OCI-M2 (cell line): ENCODE data around the gene CLN5.
"Not testable (repeated sequence)": the region's sequence is repeated elsewhere in the genome, so short reads cannot be mapped to it uniquely, and the experiment has no call there.

Experiments
- DNase-seq: peaks from one replicate; lab custom pipeline; 2025; ENCODE audit not compliant: unreplicated experiment; lab: John Stamatoyannopoulos, UW

CLN5 gene

DNA sequence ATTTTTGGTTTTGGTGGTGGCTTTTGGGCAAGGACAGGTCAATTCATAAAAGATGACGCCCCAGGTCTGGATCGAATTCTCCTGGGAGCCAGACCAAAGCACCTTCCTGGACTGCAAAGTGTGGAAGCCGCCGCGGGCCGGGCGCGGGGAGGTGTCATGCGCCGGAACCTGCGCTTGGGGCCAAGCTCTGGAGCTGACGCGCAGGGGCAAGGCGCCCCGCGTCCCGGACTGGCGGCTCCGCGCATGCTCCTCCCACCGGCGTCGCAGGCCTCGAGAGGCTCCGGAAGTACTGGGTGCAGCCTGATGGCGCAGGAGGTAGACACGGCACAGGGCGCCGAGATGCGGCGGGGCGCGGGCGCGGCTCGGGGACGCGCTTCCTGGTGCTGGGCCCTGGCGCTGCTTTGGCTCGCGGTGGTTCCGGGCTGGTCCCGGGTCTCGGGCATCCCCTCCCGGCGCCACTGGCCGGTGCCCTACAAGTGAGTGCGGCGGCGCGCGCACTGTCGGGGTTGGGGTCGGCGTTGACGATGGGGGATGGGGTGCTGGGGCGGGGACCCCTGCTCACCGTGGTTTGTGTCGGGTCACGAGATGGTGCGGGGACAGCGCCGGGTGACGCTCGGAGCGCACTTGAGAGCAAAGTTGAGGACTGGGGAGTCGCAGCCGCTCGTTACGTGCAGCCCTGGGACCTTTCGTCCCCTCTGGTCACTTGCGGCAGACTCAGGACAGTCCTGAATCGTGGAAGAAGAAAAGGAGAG, at the start of gene CLN5:
TSS of gene CLN5 (plus strand) at position 286 of the 752 bp plus-strand sequence. CDS start at position 304, 18 bp downstream.
- DNase-seq = no peak

DNA sequence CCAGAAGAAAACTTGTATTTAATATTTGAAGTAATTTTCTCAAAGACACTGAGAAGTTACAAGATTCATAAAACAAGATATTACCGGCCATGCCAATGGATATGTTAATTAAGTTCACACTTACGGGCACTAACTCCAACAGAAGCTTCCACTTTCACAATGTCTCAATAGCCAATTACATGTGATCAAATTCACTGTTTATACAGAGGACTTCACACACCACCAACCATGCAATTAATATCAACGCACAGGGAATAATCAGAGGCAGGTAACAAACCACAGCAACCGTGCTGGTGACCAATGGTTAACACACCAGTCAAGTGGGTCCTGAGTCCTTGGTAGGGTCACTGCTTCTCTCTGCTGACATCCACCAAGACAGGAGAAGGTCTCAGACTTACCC, 49.5 kb upstream of the CLN5 start:
- no peak for DNase-seq

DNA sequence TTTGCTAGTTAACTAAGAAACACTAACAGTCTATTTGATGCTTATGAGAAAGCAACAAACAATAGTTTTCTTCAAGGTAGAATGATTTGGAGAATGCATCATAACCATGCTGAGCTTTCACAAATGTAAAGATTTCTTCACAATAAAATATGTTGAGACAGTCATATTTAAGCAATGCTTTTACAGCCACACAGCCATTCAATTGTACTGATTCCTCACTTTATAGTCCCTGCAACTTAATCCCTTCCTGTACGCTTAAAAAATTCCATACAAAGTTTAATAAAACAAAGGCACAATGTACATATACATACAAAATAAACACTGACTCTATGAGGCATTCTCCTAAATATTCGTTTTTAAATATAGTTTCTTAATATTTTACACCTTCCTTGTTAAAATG, 48.2 kb upstream of the CLN5 start:
- no peak for DNase-seq

DNA sequence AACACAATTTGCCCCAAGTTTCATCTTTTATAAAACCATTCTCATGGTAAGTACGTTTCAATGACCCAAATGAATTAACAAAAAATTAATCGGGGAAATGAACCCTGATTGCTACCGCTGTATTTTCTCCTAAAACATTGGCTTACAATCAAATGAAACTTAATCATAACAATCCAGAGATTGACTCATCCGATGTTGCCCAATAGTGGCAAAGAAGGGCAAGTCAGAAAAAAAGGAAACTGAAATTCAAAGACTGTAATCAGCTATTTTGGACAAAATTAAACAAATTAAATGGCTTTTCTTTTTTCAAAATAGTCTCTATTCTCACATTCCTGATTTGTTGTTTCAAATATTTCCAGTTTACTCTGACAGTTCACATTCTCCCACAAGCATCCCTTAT, 47.4 kb upstream of the CLN5 start:
- DNase-seq = no peak

DNA sequence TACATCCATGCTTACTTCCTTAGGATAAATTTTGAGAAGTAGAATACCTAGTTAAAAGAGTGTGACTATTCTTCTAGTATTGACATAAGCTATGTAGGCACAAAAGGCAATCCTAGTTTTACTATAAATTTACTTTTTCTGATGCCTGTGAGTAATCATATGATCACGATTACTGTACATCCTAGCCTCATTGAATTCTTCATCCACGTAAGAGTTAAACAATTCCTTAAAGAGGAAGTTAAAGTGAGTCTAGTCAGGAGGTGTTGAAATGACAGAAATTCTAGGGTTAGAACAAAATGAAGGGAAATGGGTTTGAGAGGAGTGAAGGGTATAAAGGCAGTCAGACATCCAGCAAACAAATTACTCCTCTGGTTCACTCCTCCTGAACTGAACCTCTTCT, 43.7 kb upstream of the CLN5 start, which contains the start of gene ACOD1:
TSS of gene ACOD1 (plus strand) at position 363 of the 400 bp plus-strand sequence. CDS start 48 bp downstream, outside the sequence.
- DNase-seq = no peak

DNA sequence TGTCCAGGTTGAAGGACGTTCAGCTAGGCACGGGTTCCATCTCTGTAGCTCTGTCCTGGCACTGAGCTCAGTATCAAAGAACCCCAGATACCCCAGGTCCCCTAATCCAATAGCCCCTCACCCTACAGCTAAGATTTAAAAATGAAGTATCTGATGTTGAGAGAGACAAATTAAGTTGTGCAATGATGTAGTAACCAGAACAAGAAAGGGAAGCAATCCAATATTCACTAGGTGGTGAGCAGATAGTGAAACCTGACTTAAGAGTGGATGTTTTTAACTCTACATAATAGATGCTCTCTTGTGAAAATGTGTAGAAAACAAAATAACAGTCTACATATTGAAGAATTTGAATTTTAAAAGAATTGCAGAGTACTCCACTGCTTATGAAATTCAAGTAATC, 41.8 kb upstream of the CLN5 start:
- DNase-seq = no peak

DNA sequence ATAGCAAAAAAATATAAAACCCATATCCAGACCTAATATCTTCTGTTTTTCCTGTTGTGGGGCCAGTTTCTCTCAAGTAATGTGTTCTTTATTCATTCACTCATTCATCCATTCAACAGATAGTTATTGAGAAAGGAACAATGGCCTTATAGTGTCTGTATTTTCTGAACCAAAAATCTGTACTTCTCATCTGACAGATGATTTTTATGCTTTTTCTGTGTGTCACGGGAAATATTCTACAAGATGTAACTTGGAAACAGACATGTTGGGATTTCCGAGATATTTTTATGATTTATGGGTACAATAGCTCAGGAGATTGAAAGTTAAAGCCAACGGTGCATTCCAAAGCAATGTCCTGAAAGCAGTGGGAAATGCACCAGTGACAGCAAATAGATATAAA, 37.9 kb upstream of the CLN5 start:
- DNase-seq = no peak

DNA sequence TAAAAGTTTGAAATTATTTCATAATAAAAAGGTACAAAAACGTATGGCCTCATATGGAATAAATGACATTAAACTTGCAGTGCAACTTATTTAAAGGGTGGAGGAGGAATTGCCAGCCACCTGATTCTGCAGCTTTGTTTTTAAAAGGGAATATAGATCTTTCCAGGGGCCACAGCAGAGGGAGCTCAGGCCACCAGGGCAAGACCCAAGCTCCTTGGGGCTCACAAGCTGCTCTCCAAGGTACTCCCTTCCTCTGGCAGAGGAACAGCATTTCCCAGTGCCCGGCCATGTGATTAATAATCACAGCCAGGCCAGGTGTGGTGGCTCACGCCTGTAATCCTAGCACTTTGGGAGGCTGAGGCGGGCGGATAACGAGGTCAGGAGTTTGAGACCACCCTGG, 37.3 kb upstream of the CLN5 start:
- DNase-seq = no peak

DNA sequence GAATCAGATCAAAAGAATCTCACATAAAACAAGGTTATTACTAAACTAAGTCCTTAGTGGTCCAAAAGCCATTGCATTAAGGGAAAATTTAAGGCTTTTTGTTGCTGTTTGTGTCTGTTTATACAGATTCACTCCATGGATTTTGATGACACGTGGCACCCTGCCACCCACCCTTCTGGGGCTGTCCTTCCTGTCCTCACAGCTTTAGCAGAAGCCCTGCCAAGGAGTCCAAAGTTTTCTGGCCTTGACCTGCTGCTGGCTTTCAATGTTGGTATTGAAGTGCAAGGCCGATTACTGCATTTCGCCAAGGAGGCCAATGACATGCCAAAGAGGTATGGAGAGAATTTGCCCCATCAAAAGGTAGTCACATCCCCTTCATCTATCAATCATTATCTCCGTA, 36.7 kb upstream of the CLN5 start:
- no peak for DNase-seq

DNA sequence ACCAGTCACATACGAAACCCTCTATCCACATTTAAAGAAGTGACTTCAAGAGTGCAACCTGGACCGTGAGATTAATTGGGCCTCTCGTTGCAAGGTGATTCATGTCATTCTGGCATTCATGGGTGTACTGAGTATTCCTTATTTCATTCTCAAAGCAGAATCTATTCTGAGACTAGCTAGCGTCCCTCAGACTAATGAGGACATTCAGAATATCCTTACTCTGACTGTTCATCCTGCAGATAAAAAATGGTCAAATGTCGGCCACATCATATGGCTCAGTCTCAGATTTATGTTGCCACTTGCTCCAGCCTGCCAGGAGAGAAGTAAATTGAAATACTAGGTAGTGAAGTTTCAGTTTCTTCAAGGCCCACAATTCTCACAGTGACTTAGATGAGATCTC, 36.2 kb upstream of the CLN5 start:
- DNase-seq = no peak

DNA sequence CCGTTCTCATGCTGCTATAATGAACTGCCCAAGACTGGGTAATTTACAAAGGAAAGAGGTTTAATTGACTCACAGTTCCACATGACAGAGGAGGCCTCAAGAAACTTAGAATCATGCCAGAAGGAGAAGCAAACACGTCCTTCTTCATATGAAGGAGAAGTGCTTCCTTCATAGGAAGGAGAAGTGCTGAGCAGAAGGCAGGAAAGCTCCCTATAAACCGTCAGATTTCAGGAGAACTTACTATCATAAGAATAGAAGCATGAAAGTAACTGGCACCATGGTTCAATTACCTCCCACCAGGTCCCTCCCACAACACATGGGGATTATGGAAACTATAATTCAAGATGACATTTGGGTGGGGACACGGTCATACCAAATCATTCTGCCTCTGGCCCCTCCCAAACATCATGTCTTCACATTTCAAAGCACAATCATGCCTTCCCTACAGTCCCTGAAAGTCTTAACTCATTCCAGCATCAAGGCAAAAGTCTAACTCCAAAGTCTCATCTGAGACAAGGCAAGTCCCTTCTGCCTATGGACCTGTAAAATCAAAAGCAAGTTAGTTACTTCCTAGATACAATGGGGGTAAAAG, 32.9 kb upstream of the CLN5 start:
- DNase-seq = no peak

DNA sequence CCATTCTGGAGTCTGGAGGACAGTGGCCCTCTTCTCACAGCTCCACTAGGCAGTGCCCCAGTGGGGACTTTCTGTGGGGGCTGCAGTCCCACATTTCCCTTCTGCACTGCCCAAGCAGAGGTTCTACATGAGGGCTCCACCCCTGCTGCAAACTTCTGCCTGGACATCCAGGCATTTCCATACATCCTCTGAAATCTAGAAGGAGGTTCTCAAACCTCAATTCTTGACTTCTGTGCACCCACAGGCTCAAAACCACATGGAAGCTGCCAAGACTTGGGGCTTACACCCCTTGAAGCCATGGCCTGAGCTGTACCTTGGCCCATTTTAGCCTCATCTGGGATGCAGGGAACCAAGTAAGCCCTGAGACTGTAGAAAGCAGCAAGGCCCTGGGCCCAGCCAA, 32.1 kb upstream of the CLN5 start:
- not testable (repeated sequence) for DNase-seq

DNA sequence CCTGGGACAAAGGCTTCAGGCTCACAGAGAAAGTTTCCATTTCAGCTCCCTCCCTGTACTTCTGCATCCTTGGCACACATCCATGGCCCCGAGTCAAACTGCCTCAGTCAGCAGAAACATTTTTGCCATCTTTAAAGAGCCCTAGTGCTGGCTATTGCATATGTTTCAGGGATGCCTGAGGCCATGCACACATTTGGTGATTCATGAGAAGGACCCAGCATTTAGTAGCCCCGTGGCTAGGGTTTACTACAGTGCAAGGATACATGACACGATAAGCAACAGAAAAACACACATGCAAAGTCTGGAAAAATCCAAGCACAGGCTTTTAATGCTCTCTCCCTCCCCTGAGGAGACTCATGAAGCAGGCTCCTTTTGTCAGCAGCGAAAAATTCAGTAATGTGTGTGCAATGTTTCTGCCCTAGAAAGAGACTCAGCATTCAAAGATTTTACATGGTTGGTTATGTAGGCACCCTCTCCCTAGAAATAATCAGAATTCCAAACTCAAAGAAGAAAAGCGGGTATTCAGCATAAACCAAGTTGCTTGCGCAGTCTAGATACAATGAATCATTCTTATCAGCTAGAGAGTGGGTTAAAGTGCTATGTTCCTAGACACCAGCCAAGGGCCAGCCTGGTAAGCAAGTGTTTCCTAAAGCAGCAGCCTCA, 26.0 kb upstream of the CLN5 start:
- no peak for DNase-seq

DNA sequence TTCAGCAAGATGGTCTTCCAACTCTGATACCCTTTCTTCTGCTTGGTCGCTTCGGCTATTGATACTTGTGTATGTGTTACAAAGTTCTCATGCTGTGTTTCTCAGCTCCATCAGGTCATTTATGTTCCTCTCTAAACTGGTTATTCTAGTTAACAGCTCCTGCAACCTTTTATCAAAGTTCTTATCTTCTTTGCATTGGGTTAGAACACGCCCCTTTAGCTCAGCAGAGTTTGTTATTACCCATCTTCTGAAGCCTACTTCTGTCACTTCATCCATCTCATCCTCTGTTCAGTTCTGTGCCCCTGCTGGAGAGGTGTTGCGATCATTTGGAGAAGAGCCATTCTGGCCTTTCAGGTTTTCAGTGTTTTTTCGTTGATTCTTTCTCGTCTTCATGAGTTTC, 24.9 kb upstream of the CLN5 start:
- DNase-seq = no peak

DNA sequence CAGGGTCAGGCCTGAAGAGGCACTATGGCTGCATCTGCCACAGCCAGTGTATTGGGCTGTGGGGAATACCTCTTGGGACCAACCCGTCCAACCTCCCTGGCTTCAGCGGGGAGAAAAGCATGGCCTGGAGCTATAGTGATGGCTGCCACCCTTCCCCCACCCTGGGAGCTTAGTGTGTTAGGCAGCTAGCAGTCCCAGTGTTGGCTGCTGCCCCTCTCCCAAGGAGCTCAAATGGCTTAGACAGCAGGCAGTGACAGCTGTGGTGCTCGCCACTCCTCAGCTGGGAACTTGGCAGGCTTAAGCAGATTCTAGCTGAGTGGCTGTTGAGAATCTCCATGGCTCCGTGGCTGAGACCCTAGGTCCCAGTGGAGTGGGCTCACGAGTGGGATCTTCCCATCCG, 23.8 kb upstream of the CLN5 start:
- DNase-seq = no peak

DNA sequence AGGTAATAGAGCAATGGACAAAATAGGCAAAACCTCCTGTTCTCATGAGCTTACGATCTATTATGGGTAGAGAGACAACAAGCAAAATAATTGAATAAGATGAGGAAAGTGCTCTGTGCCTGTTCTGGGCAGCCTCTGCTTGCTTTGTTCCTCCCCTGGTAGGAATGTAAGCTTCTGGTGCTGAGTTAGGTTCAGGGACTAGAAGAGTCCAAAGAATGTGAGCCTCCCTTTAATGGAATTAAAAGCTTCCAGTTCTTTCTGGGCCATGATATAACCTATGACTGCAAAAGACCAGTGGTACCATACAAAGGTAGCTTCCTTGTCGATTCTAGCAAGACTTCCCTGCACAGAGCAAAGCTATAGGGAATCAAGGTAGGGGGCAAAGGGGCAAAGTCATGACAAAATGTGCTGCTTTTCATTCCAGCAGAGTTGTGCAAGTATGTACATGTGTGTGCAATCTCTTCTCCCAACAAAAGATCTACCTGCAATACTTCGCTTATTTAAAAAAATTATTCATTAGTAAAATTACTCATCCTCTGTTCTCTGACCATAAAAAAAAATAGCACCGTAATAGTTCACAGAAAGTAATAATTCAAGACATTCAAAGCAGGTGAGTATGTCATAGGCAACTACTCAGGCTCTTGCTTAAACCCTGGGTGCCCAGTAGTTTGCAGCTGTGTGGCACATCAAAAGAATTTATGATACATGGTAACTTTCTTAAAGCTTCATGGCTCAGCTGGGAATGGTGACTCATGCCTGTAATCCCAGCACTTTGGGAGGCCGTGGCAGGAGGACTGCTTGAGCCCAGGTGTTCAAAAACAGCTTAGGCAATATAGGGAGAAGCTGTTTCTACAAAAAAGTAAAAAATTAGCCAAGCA, 22.2 kb upstream of the CLN5 start:
- no peak for DNase-seq

DNA sequence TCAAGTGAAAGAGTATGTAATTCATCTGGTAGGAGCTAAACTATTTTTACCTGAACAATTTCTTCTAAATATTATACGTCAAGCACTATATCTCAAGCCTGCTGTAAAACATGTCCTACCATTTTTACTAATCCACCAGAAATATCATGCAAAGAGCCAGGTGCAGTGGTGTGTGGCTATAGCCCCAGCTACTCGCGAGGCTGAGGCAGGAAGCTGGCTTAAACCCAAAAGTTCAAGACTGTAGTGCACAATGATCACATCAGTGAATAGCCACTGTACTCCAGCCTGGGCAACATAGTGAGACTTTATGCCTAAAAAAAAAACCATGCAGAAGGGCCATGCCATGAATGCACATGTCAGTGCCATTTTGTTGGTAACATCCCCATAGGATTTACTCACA, 20.7 kb upstream of the CLN5 start:
- DNase-seq = no peak

DNA sequence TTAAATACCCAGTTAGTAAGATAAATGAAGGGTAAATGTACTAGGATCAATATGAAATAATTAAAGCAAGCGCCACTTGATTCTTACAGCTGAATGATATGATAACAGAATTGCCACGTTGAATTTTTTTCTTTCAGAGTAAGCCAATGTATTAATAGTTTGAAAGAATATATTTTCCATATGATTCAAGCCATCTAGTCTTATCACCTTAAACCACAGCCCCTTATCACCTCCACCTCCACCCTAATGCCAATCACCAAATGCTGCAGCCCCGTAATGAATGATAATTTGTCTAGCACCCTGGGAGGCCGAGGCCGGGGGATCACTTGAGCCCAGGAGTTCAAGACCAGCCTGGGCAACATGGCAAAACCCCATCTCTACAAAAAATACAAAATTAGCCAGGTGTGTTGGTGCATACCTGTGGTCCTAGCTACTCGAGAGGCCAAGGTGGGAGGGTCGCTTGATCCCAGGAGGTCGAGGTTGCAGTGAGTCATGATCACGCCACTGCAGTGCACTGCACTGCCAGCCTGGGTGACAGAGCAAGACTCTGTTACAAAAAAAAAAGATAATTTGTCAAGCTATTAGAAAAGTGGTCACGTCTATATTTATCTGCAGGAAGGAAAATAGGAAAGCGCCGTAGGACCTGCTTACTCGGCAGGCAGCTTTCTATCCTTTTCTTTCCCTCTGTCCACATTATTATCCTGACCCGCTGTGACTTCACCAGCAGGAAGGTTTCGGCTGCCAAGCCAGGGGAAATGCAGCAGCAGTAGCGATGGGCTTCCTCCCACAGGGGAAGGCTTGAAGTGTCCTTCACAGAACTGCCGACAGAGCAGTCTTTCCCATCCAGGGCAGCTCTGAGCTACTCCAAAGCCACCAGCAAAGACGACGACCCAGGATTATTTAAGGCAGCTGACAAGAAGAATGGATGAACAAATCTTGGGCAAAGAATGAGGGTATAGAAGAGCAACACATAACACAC, 19.7 kb upstream of the CLN5 start:
- DNase-seq = no peak

DNA sequence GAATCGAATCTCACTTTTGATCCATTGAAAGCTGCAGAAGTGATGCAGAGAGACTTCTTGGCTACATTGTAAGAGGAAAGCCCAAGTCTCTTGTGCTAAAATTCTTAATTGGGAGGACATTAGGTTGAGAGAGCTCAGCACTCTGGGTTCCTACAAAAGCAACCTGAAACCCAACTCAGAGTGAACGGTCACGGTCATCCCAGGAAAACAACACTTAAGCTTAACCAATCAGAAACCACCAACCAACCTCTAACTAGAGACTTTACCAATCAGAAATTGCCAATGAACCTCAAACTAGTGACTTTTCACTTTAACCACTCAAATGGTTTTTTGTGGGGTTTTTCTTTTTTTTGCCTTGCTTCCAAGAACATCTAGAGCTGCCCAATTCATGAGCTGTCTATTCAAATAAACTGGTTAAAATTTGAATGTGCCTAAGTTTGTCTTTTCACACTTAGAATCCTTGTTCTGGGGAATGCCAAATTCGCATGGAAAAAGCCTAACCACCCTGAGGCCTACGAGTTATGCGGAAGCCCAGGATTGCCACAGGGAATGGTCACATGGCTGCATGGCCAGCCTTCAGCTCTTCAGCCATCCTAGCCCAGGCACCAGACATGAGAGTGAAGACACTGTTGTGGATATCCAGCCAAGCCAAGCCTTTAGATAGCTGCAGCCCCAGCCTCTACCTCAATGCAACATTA, 17.8 kb upstream of the CLN5 start:
- DNase-seq = no peak

DNA sequence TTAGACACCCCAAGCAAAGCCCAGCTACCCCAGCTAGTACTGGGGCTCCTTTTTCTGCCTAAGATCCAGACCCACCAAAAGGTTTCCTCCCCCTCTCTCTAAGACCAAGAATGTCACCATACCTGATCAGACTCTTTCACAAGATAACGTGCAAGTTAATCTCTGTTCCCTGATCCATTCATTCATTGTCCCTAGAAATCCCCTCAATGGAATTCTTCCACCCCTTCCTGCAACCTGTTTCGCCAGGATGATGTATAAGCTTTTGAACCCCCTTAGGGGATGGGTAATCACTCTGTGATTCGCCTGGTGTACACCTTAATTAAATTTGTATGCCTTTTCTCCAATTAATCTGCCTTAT, 17.3 kb upstream of the CLN5 start:
- DNase-seq = no peak
